HCT116 (cell line): ENCODE measurements around the gene SRGAP3. TPM values are rescaled to one million over a fixed set of nuclear protein-coding genes. Genes with fewer than 3 reads are reported as not detected.

Experiments used
- ATAC-seq: fragments of 200-7000 bp; cut with Tn5 transposase; 2 replicates; pipeline ENCODE4 v1.9.1; 2020; ENCODE audit warnings: mild to moderate bottlenecking, moderate library complexity
- BruUV-seq: library from RNA; stranded (reverse); fragments of 400-500 nt; replicated peaks from 2 replicates; lab custom pipeline; 2021; lab: Mats Ljungman, UMichigan
- CTCF ChIA-PET: fragments of 300-600 bp; sonication (Branson Sonifier 250); formaldehyde crosslinking; loops from one replicate; lab custom pipeline; 2021; ENCODE audit warnings: antibody characterized with exemption; lab: Charles Lee
- POLR2A ChIA-PET: fragments of 300-600, 350-600 bp; sonication (Branson Sonifier 250); formaldehyde crosslinking; loops from one replicate; lab custom pipeline; 2021; ENCODE audit warnings: antibody characterized with exemption; lab: Charles Lee
- RAD21 ChIA-PET, 2 experiments: fragments of 300-600 bp; sonication (Branson Sonifier 250); formaldehyde crosslinking; loops; one replicate each; lab custom pipeline; 2023; ENCODE audit warnings: low total read pairs in 2 of 2; ENCODE audit not compliant: uncharacterized antibody in 2 of 2, unreplicated experiment in 2 of 2, low non-redundant PET in 1 of 2; lab: Charles Lee
- DNase-seq: peaks from one replicate; pipeline ENCODE4 v3.0.0-alpha.2; 2010; ENCODE audit warnings: low read depth, low spot score
- H2AFZ ChIP-seq: fragments of 200-600 bp; shearing (Covaris generic), sonication (generic); 2 replicates; pipeline ENCODE4 v1.6.1; 2017; ENCODE audit warnings: low read depth, mixed run types, mixed read lengths, antibody characterized with exemption, low read length; ENCODE audit not compliant: poor library complexity, severe bottlenecking
- H3K27ac ChIP-seq: 2 replicates; pipeline ENCODE4 v1.5.1; 2012; ENCODE audit warnings: low read depth, low read length
- H3K27me3 ChIP-seq: fragments of 200-600 bp; sonication (generic); 2 replicates; pipeline ENCODE4 v1.6.1; 2016; ENCODE audit warnings: mixed run types, low read length, mixed read lengths; ENCODE audit not compliant: insufficient read depth
- H3K36me3 ChIP-seq, 2 experiments: fragments of 200-500 bp in 1 of 2; fragments of 200-600 bp in 1 of 2; sonication (Bioruptor generic) in 1 of 2; sonication (generic) in 1 of 2; 2 replicates each; pipeline versions ENCODE4 v1.5.1 to v1.6.1; 2014 to 2016; ENCODE audit warnings: low read length in 2 of 2, inconsistent platforms in 1 of 2, mixed read lengths in 1 of 2, mixed run types in 1 of 2; ENCODE audit not compliant: insufficient read depth in 2 of 2, control insufficient read depth in 1 of 2
- H3K4me1 ChIP-seq, 2 experiments: fragments of 200-600 bp in 1 of 2; sonication (generic) in 1 of 2; 2 replicates each; pipeline versions ENCODE4 v1.5.1 to v1.6.1; 2012 to 2017; ENCODE audit warnings: low read length in 2 of 2, inconsistent platforms in 1 of 2, mild to moderate bottlenecking in 1 of 2, mixed read lengths in 1 of 2, mixed run types in 1 of 2, moderate library complexity in 1 of 2; ENCODE audit not compliant: insufficient read depth in 2 of 2, control insufficient read depth in 1 of 2
- H3K4me2 ChIP-seq: fragments of 200-600 bp; sonication (generic); 2 replicates; pipeline ENCODE4 v1.6.1; 2017; ENCODE audit warnings: mixed run types, low read length, mixed read lengths
- H3K4me3 ChIP-seq, 2 experiments: fragments of 200-600 bp in 1 of 2; sonication (generic) in 1 of 2; replicated peaks in 1 of 2; 2 replicates each; pipeline ENCODE4 v1.5.1; 2011 to 2016; ENCODE audit warnings: low read length in 2 of 2, control low read depth in 1 of 2, low read depth in 1 of 2, mild to moderate bottlenecking in 1 of 2, mixed read lengths in 1 of 2, mixed run types in 1 of 2
- H3K79me2 ChIP-seq: fragments of 200-600 bp; sonication (generic); 2 replicates; pipeline ENCODE4 v1.6.1; 2017; ENCODE audit warnings: mild to moderate bottlenecking, mixed run types, low read length, moderate library complexity, mixed read lengths; ENCODE audit not compliant: insufficient read depth
- H3K9ac ChIP-seq: fragments of 200-600 bp; sonication (generic); 2 replicates; pipeline ENCODE4 v1.6.1; 2016; ENCODE audit warnings: low read length, mixed read lengths
- H3K9me2 ChIP-seq: fragments of 200-600 bp; sonication (generic), shearing (Covaris generic); 2 replicates; pipeline ENCODE4 v1.6.1; 2017; ENCODE audit warnings: mixed run types, mild to moderate bottlenecking, moderate library complexity; ENCODE audit not compliant: insufficient read depth
- H3K9me3 ChIP-seq, 2 experiments: fragments of 200-500 bp in 1 of 2; fragments of 200-600 bp in 1 of 2; sonication (Bioruptor generic) in 1 of 2; sonication (generic) in 1 of 2; 2 replicates each; pipeline ENCODE4 v1.6.1; 2014 to 2017; ENCODE audit warnings: low read length in 2 of 2, mixed read lengths in 2 of 2, inconsistent platforms in 1 of 2, low read depth in 1 of 2, mild to moderate bottlenecking in 1 of 2, mixed run types in 1 of 2, moderate library complexity in 1 of 2; ENCODE audit not compliant: control insufficient read depth in 1 of 2, insufficient read depth in 1 of 2
- H4K20me1 ChIP-seq: fragments of 200-600 bp; sonication (generic), shearing (Covaris generic); 2 replicates; pipeline ENCODE4 v1.6.1; 2017; ENCODE audit warnings: mixed run types, mild to moderate bottlenecking, moderate library complexity; ENCODE audit not compliant: insufficient read depth
- CBX3 ChIP-seq: IDR thresholded peaks from 2 replicates; pipeline ENCODE4 v1.6.1; 2012; ENCODE audit warnings: low read depth
- CTCF ChIP-seq, 3 experiments: fragments of 200-600 bp in 1 of 3; sonication (generic) in 1 of 3; IDR thresholded peaks in 2 of 3; conservative IDR thresholded peaks in 1 of 3; 2 replicates each; pipeline ENCODE4 v1.5.1; 2012 to 2017; ENCODE audit warnings: low read depth in 2 of 3, low read length in 2 of 3, antibody characterized with exemption in 1 of 3, borderline replicate concordance in 1 of 3, control low read depth in 1 of 3, mild to moderate bottlenecking in 1 of 3, mixed read lengths in 1 of 3, mixed run types in 1 of 3, moderate library complexity in 1 of 3; ENCODE audit not compliant: insufficient read depth in 1 of 3
- EGR1 ChIP-seq: IDR thresholded peaks from 2 replicates; pipeline ENCODE4 v1.6.1; 2012; ENCODE audit warnings: low read depth
- ELF1 ChIP-seq: IDR thresholded peaks from 2 replicates; pipeline ENCODE4 v1.6.1; 2012; ENCODE audit warnings: low read depth, borderline replicate concordance
- EZH2phosphoT487 ChIP-seq: fragments of 200-600 bp; IDR thresholded peaks from 2 replicates; pipeline ENCODE4 v1.6.1; 2018; ENCODE audit warnings: antibody characterized with exemption, borderline replicate concordance
- FOSL1 ChIP-seq: IDR thresholded peaks from 2 replicates; pipeline ENCODE4 v1.6.1; 2012; ENCODE audit warnings: low read depth
- JUND ChIP-seq: IDR thresholded peaks from 2 replicates; pipeline ENCODE4 v1.6.1; 2012
- POLR2A ChIP-seq: IDR thresholded peaks from 2 replicates; pipeline ENCODE4 v1.7.0; 2011; ENCODE audit warnings: borderline replicate concordance; ENCODE audit not compliant: insufficient read depth, insufficient read length; ENCODE audit errors: extremely low read depth
- RAD21 ChIP-seq: IDR thresholded peaks from 2 replicates; pipeline ENCODE4 v1.6.1; 2012; ENCODE audit warnings: low read depth, mild to moderate bottlenecking
- REST ChIP-seq: IDR thresholded peaks from 2 replicates; pipeline ENCODE4 v1.6.1; 2012; ENCODE audit warnings: low read depth
- SIN3A ChIP-seq: IDR thresholded peaks from 2 replicates; pipeline ENCODE4 v1.6.1; 2012; ENCODE audit warnings: low read depth
- SP1 ChIP-seq: IDR thresholded peaks from 2 replicates; pipeline ENCODE4 v1.6.1; 2012; ENCODE audit warnings: low read depth
- SRF ChIP-seq: IDR thresholded peaks from 2 replicates; pipeline ENCODE4 v1.6.1; 2012; ENCODE audit warnings: low read depth
- YY1 ChIP-seq: IDR thresholded peaks from 2 replicates; pipeline ENCODE4 v1.6.1; 2011; ENCODE audit warnings: low read length, low read depth, moderate library complexity, mild to moderate bottlenecking; ENCODE audit not compliant: insufficient replicate concordance; ENCODE audit errors: extremely low read depth
- ZBTB33 ChIP-seq: IDR thresholded peaks from 2 replicates; pipeline ENCODE4 v1.6.1; 2011; ENCODE audit warnings: mild to moderate bottlenecking, low read length, moderate library complexity; ENCODE audit not compliant: insufficient replicate concordance; ENCODE audit errors: extremely low read depth
- ZFX ChIP-seq: fragments of 450-650 bp; IDR thresholded peaks from 2 replicates; pipeline ENCODE4 v1.6.1; 2017
- intact Hi-C: fragments of 100-400 bp; cut with micrococcal nuclease; formaldehyde crosslinking; loops from 2 replicates; pipeline ENCODE4 v1.10.0; 2022
- total RNA-seq: library from RNA; stranded (reverse); gene quantifications from one replicate; pipeline ENCODE4 v1.2.1, GENCODE V29; 2021; ENCODE audit not compliant: unreplicated experiment

SRGAP3 gene
- total RNA-seq, 1 experiment from 2014 or later, result 8.3 TPM

- Histone ChIP-seq H3K79me2 (peaks cover 20% of the 10 kb centered on the region), H3K9ac (no peak overlapping the region), H2AFZ (no peak overlapping the region), H3K4me2 (no peak overlapping the region), H4K20me1 (no peaks in the 10 kb centered on the region), H3K9me2 (no peaks in the 10 kb centered on the region), H3K36me3 (no peaks in the 10 kb centered on the region), H3K9me3 (no peaks in the 10 kb centered on the region), H3K27ac (no peak overlapping the region), H3K4me3 (no peak overlapping the region)
- RAD21 ChIA-PET, result no interaction called here
- DNase-seq (no peak), ATAC-seq (no peak)
- CTCF ChIA-PET, result interaction anchor here (1.7 kb wide), 1 partner anchor 22 kb away, joined by 5 read pairs; no protein-coding TSS in a partner anchor
- POLR2A ChIA-PET, result no interaction called here
- intact Hi-C loops, result no loop called here
- TF ChIP-seq CTCF (IDR thresholded peaks at IDR 0.05 in 2 of 3, conservative IDR thresholded peaks at IDR 0.05 in 1 of 3; ENCODE audit: borderline replicate concordance in 1 of 3, insufficient read depth in 1 of 3, low read depth in 2 of 3, low read length in 2 of 3) (no peak), ELF1 (no peak), ZBTB33 (no peak), ZFX (no peak), EZH2phosphoT487 (no peak), REST (no peak), SIN3A (no peak), CBX3 (no peak), JUND (no peak), SRF (no peak), RAD21 (no peak), EGR1 (no peak), SP1 (no peak), YY1 (no peak), POLR2A (no peak), FOSL1 (no peak)
- TF ChIP-seq, all 23 proteins: peak for 0
- H3K4me1 ChIP-seq, result peaks cover 14 to 36% of the 10 kb centered on the region in 2 experiments; a peak in 3 of 4 replicates
- no peaks in the 10 kb centered on the region; the same call in 1 of the 2 replicates for H3K27me3 ChIP-seq
- no TSS peak for BruUV-seq
Observed at GRCh38 chr3:8966150-8966819, 283.2 kb downstream of the SRGAP3 start.
